Astrocyte (in vitro differentiated cells and primary cell): ENCODE data around the gene CD247.

Source experiments
- EZH2 ChIP-seq: IDR thresholded peaks from 2 replicates; pipeline ENCODE4 v1.6.1; 2012; ENCODE audit warnings: mild to moderate bottlenecking, low read length, inconsistent platforms; ENCODE audit not compliant: insufficient read depth
- TF ChIP-seq, protein P1 (sequence below): IDR thresholded peaks from 2 replicates; pipeline ENCODE4 v1.5.1; 2011; ENCODE audit warnings: low read depth, mild to moderate bottlenecking, inconsistent platforms, low read length, moderate library complexity; ENCODE audit not compliant: insufficient read depth

DNA sequence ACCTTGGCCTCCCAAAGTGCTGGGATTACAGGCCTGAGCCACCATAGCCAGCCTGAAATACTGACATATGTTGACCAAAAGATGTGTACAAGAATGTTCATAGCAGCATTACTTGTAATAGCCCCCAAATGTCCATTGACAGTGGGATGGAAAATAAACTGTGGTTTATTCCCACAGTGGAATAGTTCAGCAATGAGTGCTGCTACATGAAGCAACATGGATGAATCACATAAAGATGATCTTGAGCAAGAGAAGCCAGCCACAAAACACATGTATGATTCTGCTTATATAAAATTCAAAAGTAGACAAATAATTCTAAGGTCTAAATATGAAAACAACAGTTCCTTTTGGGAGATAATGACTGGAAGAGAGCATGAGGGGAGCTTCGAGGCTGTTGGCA, 44.4 kb upstream of the CD247 start:
- TF ChIP-seq, protein P1, sequence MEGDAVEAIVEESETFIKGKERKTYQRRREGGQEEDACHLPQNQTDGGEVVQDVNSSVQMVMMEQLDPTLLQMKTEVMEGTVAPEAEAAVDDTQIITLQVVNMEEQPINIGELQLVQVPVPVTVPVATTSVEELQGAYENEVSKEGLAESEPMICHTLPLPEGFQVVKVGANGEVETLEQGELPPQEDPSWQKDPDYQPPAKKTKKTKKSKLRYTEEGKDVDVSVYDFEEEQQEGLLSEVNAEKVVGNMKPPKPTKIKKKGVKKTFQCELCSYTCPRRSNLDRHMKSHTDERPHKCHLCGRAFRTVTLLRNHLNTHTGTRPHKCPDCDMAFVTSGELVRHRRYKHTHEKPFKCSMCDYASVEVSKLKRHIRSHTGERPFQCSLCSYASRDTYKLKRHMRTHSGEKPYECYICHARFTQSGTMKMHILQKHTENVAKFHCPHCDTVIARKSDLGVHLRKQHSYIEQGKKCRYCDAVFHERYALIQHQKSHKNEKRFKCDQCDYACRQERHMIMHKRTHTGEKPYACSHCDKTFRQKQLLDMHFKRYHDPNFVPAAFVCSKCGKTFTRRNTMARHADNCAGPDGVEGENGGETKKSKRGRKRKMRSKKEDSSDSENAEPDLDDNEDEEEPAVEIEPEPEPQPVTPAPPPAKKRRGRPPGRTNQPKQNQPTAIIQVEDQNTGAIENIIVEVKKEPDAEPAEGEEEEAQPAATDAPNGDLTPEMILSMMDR: no peak
- TF ChIP-seq EZH2: no peak
